CD4-positive, alpha-beta T cell treated with Interleukin-6 at 100 ng/mL for 8 hours (primary cell): ENCODE data around the gene HIVEP2.

ENCODE experiments used
- DNase-seq: peaks from one replicate; pipeline ENCODE4 v3.0.0-alpha.2; 2020; ENCODE audit warnings: mixed read lengths, low spot score

Gene HIVEP2

DNA sequence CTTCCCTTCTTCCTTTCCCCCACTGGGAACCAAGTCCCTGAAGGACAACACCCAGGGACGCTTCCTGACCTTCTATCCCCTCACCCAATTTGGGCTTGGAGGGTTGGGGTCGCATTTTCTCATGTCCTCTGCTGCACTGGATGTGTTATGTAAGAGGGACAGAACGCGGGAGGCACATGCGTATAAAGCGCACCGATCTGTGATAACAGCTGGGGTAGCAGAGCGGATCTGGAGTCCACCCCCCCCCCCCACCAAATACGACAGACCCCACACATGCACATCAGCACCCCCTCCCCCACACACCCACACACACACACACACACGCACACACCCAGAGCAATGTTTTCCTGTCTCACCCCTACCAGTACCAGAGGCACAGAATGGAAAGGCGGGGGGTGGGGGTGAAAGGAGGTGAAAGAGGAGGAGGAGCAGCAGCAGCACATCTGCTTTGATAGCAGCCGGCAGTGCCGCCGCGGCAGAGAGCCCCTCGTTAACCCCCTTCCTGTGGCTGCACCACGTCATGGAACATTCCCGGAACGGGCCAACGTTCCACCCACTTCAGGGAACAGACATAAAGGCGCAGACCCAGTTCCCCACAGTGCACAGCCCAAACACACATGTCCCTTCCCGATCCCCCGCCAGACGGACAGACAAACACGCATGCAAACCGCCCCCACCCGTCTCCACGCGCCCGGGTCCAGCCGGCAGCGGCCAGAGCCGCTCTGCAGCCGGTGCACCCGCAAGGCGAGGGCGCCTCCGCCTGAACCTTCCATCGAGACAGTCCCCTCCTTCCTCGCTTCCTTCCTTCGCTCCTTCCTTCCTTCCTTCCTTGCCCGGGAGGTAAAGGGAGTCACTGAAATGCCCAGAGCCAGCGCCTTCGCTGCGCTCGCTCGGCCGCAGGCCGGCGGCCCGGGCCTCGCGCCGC lies 590 bp downstream of the HIVEP2 start:
- peak; percentile 91 for DNase-seq

DNA sequence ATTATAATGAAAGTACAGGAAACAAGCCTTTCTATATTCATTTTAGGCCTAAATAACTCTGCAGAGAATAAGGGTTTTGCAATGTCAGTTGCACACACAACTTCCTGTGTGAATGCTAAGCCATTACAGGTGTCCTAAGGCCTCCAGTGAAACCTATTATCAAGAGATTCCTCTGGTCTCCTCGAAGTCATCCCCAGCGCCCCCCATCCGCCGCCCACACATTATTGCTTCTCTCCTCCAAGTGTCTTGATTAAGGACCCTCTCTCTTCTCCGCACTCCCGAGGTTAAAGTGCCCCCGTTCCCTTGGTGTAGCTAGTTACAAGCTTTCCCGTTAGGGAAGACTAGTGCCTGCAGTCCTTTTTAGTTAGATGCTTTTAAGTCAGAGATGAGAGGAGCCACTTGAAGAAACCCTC lies 1.3 kb downstream of the HIVEP2 start:
- DNase-seq, result peak; percentile 53

DNA sequence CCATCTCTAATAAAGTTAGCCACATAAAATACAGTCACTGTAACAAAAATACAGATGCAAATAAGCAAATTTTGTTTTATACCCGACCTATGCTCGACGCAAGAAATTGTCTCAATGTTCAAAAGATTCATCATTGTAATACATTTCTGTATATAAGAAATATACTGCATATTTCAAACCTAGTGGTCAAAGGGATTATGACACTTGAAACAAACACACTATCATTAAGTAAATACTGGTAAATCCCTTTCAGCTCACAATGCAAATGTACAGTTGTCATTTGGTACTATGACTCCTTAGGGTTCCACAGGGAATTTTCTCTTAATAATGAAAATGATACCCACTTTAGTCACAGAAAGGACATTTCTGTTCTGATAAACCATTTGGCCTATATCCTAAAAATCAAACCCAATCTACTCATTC lies 2.2 kb downstream of the HIVEP2 start:
- DNase-seq, result peak; percentile 31

DNA sequence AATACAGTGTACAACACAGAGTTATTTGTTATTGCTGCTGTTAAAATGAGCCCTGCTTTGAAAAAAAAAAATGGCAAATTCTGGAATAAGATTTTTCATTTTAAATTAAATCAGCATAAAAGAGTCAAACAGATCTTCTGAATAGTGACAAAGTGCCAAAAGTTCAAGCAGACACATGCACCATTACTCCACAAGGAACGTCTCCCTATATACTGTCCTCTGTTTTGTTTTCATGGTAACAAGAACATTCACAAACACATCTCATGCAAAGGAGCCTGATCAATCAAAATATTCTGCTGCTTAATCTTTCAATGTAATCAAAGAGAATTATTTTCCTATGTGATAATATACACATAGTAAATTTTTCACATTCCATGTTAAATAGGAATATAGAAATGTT lies 2.7 kb downstream of the HIVEP2 start:
- DNase-seq, result no peak

DNA sequence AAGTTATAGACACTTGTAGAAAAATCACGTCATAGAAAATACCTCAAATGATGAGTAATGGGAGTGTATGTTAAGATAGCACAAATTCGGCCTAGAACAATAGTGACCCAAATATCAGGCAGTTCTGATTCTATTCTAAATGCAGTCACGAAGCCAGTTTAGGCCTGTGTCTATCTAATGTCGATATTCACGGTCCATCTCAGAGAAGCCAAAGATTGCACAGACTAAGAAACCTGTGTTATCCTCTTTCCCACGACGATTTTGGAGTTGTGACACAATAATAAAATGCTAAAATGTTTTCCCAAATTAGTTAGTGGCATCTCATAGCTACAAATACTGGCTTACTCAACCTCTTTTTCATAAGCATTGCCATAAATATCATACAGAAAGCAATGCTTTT lies 4.0 kb downstream of the HIVEP2 start:
- no peak for DNase-seq

DNA sequence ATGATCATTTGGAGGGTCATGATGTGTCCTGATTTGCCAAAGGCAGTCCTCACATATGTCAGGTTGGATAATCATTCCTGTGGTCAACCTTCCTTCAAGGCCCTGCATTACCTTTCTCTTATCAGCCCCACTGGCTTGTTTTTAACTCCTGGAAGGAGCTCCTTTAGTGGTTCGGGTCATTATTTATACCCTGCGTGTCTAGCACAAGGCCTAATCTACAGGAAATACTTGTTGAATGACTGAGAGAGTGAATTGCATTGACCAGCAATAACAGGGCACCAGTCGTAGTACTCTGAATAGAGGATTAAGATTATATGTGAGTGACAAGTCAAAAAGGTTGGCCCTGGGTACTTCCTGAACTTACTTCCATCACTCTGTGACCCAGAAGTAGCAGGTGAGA lies 4.5 kb downstream of the HIVEP2 start:
- DNase-seq, result no peak

DNA sequence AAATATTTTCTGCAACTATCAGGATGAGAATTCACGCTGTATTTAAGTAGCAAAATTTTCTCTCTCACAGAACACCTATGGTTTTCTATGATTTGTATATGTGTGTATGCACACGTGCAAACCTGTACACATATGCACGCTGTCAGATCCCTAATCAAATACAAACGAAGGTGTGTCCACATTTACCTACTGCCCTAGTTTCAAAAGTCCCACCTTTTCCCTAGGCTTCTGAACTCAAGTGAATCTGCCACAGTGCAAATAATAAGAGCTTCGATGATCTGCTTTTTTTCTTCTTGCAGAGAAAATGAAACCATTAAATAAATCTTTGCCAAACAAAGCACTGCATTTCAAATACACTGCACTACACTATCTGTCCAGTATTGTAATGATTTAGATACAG lies 6.5 kb downstream of the HIVEP2 start:
- no peak for DNase-seq

DNA sequence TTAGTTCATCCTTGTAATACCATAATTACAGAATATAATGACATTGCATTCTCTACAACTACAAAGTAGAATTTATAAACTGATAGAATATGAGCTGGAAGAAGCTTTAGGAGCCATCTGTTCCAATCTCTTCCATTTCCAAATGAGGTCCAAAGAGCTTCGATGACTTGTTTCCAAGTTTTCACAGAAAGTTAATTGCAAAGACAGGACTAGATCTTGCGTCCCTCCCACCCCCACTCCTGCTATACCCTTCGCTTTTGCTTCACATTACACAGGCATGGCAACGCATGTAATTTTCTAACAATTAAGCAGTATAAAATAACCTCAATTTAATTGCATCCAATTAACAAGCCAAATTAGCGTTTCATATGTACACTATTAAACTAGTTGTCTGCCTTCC lies 7.0 kb downstream of the HIVEP2 start:
- no peak for DNase-seq

DNA sequence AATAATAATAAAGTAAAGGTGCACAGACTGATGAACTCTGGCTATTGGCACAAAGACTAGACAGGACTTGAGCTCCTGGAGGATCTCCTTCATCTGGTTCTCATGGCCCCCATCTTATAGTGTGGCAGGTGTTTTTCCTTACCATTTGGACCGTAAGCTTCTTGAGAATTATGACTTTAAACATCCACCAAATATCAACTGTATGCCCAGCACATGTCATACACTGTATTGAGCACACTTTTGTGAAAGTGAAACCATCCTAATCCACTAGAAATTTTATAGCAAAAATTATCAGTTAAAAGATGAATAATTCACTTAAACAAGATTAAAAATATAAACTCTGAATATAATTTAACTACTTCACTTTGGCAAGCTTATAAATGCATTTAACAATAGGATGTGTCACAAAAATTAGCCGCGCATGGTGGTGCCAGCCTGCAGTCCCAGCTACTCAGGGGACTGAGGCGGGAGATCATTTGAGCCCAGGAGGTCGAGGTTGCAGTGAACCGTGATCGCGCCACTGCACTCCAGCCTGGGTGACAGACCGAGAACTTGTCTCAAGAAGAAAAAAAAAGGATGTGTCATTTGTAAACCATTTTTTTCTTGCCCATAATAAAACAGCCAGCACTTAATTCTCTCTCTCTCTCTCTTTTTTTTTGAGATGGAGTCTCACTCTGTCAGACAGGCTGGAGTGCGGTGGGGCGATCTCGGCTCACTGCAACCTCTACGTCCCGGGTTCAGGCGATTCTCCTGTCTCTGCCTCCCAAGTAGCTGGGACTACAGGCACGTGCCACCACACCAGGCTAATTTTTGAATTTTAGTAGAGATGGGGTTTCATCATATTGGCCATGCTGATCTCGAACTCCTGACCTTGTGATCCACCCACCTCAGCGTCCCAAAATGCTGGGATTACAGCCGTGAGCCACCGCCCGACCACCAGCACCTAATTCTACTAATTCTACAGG lies 9.1 kb downstream of the HIVEP2 start:
- DNase-seq, result peak; percentile 23

DNA sequence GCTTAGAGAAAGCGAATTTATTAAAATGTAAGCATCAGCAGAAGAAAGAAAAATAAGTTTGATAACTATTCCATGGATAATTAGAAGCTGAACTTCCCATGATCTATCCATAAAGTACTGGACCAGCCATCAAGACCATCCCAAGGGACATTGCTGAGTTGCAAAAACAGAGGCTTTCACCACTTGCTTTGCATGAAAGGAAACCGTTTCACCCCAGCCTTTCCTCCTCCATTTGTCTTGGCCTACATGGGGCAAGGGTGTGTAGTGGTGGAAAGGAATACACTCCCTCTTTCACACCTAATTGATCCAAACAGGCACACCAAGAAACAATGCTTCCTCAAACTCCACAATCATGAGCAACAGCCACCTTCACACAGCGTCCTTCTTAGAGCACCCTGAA lies 10.4 kb downstream of the HIVEP2 start:
- DNase-seq, result no peak

DNA sequence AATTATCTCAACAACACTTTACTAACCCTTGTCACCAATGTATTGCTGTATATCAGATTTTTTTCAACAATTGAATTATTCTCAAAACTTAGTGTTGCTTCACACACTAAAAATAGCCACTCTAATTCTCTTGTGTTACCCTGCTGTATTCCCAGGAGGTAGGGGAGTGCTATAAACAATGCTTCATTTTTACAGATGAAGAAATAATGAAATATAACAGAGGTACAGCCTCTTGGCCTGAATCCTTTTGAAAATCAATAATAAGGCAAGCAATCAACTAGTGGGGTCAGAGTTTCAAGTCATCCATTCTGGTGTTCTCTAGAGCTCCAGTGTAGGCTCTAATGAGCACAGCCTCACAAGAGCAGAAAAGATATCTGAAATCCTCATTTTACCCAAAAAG lies 10.9 kb downstream of the HIVEP2 start:
- no peak for DNase-seq

DNA sequence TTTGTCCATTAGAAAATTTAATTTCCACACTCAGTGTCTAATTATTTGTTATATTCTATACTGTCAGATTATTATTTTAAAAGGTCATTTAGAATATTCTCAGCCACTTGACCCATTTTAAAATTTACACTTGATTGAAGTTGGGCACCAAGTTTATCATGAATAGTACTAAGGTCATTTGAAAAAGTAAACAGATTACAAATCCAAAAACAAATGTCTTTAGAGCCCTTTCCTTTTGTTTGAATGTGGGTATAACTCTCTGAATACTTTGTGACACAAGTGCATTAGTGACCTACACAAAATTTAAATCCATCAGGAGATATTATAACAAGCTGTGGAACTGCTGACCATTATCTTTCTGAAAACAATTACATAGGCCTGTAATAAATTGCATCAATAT lies 11.3 kb downstream of the HIVEP2 start:
- no peak for DNase-seq

DNA sequence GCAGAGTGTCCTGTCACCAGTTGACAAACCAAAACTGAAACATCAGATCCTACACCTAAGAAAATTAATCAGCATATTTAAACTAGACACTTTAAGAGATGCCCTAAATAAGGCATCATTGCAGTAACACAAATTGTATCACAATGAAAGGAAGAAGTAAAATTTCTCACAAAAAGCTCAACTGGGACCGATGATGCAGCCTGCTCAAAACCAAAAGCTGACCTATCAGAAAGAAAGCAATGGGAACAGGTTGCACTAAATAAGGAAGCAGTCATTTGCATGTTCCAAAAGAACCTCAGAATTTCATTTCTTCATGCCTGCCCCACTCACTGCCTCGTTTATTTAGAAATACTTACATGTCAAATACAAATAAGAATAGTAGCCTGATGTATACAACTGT lies 12.1 kb downstream of the HIVEP2 start:
- no peak for DNase-seq

DNA sequence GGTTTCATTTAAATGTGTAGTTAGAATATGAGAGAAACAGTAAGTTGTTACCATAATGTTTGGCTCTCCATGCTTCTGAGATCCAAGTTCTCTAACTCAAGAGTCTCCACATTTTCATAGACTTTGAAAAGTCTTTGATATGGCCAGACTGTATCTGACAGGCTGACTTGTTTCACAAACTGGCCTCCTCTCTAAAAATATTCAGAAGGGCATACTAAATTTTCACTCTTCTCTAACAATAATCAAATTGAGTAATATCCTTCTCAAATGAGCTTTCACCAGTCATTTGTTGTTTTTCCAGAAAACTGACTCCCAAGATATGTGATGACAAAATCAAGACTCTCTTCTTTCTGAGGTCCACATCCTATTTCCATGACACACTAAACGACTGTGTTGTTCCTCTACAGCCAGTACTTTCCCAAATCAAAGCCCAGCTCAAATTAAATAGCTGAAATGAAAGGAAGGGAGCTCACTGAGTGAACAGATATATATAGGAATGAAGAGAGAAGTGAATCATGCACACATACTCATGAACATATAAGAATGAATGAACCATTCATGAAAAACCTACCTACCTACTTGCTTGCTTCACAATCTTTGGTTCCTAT lies 15.1 kb downstream of the HIVEP2 start:
- no peak for DNase-seq

DNA sequence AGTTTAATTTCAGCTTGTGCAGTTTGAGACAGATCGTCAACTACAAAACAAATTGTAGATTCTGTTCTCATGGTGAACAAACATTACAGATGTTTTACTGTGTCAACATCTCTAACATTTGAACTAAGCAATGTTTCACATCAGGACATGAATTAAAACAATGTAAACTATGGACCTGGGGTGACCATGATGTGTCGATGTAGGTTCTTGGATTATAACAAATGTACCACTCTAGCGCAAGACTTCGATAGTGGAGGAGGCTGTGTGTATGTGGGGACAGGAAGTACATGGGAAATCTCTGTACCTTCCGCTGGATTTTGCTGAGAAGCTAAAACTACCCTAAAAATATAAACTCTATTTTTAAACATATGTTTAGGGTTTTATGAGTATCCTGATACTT lies 17.1 kb downstream of the HIVEP2 start:
- peak; percentile 45 for DNase-seq

DNA sequence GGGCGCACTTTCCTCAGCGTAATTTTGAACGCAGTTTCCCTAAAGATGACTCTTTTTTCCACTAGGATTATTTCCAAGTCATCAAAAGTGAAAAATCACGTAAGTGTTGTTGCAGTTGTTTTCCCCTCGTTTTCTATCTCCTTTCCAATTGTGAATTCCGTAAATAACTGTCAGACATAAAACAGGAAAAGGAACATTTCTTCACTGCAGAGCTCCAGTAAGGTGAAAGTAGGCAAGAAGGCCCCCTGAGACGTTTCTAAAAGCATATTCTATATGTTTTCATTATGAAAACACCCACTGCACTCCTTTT lies 17.8 kb downstream of the HIVEP2 start:
- no peak for DNase-seq

DNA sequence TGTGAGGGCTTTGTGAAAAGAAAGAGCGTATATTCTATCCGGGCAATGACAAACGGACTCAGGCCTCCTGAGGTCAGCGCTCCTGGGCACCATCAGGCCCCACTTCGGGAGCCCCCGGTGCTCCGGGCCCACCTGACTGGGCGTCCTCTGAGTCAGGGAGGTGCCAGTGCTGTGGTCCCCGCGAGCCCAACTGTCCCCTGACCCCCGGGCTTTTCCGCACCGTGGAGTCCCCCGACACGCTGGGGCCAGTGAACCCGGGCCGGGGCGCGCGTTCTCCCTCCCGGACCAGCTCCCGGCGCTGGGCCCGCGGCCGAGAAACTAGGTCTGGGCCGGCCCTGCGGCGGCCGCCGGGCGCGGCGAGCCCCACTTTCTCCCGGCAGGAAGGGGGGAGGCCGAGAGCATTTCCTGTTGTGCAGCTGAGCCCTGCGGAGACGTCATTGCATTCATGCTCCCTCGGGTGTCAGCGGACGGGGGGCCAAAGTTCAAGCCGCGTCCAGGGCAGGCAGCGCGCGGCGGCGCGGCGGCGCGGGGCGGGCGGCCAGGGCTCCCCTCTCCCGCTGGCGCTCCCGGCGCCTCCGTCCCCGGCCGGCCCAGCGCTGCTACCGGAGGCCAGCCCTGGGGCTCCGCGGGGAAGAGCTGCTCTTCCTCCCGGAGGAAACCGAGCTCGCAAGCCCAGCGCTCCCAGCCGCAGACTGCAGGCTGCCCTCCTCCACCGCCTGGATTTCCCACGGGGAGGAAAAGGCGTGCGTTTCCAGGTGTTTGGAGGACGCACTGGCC lies 18.3 kb downstream of the HIVEP2 start:
- DNase-seq, result peak; percentile 76

DNA sequence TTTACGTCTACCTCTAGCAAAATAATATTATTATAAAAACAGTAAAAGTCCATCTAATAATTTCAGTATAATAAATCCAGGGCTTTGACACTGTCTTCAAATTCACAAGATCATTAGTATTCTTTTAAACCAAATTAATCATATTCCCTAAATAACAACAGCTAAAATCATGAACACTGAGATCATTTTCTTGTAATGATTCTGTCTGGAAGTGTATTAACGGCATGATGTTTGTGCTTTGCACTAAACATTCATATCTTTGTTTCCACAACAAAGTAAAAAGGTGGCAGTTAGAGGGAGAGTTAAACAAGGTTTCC lies 18.8 kb downstream of the HIVEP2 start:
- no peak for DNase-seq

DNA sequence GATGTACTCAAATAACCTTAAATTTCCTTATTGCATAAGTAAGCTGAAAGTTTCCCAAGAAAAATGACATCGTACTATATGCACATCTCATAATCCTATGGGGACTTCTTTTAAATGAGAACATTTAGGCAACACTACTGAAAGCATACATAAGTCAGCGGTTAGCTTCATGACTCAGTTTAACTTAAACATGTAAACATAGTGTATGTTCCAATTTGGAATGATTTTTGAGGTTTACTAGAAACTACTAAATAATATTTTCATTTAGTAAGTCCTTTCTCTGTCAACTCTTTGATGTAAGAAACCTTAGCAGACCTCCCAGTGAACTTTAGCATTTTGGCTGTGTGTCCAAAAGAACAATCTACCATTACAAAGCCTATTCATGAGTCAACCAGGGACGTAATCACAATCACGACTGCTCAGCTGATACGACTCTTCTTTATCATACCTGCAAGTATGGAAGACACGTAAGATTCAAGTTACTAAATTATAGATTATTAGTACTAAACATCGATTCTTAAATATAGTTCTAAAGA lies 19.3 kb downstream of the HIVEP2 start:
- no peak for DNase-seq

DNA sequence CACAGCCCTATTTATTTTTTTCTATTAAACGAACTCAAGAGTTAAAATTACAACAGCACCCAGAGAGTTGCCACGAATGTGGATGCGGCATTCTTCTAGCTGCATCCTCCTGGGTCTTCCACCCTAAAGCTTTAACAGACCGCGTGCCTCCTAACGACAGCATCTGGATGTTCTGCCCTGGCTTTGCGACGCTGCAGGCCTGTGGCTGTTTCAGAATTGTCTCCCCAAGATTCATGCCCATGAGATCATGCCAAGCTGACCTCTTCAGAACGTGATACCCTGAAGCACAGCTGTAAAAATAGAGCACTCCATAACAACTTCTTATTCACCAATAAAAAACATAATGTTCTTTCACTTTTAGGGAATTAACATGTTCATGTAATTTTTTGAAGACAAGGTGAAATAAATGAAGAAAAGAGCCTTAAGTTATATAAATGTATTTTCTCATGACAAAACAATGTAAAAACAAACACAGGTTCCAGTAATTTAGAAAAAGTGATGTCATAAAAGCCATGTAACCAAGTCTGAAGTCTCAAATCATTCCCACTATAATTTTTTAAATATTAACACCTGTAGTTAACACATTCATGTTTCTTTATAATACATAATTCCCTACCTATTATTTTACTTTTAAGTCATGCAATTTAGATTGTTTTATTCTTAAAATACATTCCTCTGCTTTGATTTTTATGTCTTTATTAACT lies 26.5 kb downstream of the HIVEP2 start:
- DNase-seq, result no peak

DNA sequence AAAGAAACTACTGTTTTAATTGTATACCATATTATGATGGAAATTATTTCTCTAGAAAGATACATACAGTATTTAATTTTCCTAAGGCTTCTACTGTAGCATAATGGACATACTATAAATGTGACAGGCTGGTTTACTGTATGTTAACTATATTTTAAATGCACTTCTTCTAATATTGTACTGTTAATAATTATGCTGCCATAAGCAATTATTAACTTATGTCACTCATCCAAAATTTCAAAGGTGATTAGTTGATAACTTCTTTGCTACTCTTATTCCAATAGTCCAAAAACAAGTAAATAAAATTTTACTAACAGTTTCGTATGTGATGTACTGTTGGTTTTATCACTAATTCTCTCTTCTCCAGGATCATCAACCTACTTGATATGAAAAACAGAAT lies 28.1 kb downstream of the HIVEP2 start:
- DNase-seq, result no peak
